Measurements from ENCODE around the gene KLC4.
A peak's percentile ranks its signal among the peaks of the same experiment; 100 is the strongest.

Gene KLC4

GRCh38 chr6:43093436-43094289 lies 34.2 kb downstream of the KLC4 start:
- TF ChIP-seq CTCF (IDR thresholded peaks at IDR 0.05) = no peak
- Histone ChIP-seq H3K9ac (no peak overlapping the region), H3K4me2 (ENCODE audit: low read length) (no peak overlapping the region), H2AFZ (peak overlapping the region; percentile 48), H3K79me2 (peaks cover 2% of the 10 kb centered on the region), H3K27ac (peak overlapping the region; percentile 51), H3K4me3 (ENCODE audit: low read depth, low read length) (no peak overlapping the region), H3K9me3 (ENCODE audit: control insufficient read depth, low read length) (no peaks in the 10 kb centered on the region), H3K36me3 (ENCODE audit: control insufficient read depth, insufficient read depth, low read length) (no peaks in the 10 kb centered on the region), H3K4me1 (peaks cover 39% of the 10 kb centered on the region), H3K27me3 (ENCODE audit: control insufficient read depth, insufficient read depth, low read length) (no peaks in the 10 kb centered on the region)

- no peak overlapping the region for H3K27ac ChIP-seq
- H3K9ac ChIP-seq = no peak overlapping the region
Observed at GRCh38 chr6:43095939-43096338, 36.5 kb downstream of the KLC4 start.

GRCh38 chr6:43096451-43097097 lies 37.1 kb downstream of the KLC4 start:
- no peaks in the 10 kb centered on the region for H3K27me3 ChIP-seq (ENCODE audit: control insufficient read depth, insufficient read depth, low read length)
- H3K79me2 ChIP-seq = peaks cover 4% of the 10 kb centered on the region
- TF ChIP-seq CTCF (IDR thresholded peaks at IDR 0.05) = no peak
- no peak overlapping the region for H3K4me3 ChIP-seq (ENCODE audit: low read depth, low read length)
- H3K27ac ChIP-seq = peak overlapping the region; percentile 73
- H3K36me3 ChIP-seq (ENCODE audit: control insufficient read depth, insufficient read depth, low read length) = no peaks in the 10 kb centered on the region
- H3K4me1 ChIP-seq = peaks cover 27% of the 10 kb centered on the region
- H3K4me2 ChIP-seq (ENCODE audit: low read length) = no peak overlapping the region
- no peak overlapping the region for H3K9ac ChIP-seq
- no peaks in the 10 kb centered on the region for H3K9me3 ChIP-seq (ENCODE audit: control insufficient read depth, low read length)
- H2AFZ ChIP-seq = peak overlapping the region; percentile 77

More at GRCh38 chr6:43095939-43096338, 36.5 kb downstream of the KLC4 start:
- Histone ChIP-seq H2AFZ (peak overlapping the region; percentile 77), H3K4me3 (ENCODE audit: low read depth, low read length) (no peak overlapping the region), H3K4me2 (ENCODE audit: low read length) (no peak overlapping the region), H3K9me3 (ENCODE audit: control insufficient read depth, low read length) (no peaks in the 10 kb centered on the region), H3K36me3 (ENCODE audit: control insufficient read depth, insufficient read depth, low read length) (no peaks in the 10 kb centered on the region), H3K4me1 (peaks cover 27% of the 10 kb centered on the region), H3K79me2 (peaks cover 3% of the 10 kb centered on the region), H3K27me3 (ENCODE audit: control insufficient read depth, insufficient read depth, low read length) (no peaks in the 10 kb centered on the region)
- TF ChIP-seq CTCF (IDR thresholded peaks at IDR 0.05) = no peak

- no peaks in the 10 kb centered on the region for H3K9me3 ChIP-seq (ENCODE audit: control insufficient read depth, low read length)
- peaks cover 27% of the 10 kb centered on the region for H3K4me1 ChIP-seq
- peak overlapping the region; percentile 77 for H2AFZ ChIP-seq
- H3K36me3 ChIP-seq (ENCODE audit: control insufficient read depth, insufficient read depth, low read length) = no peaks in the 10 kb centered on the region
- no peak overlapping the region for H3K4me3 ChIP-seq (ENCODE audit: low read depth, low read length)
- no peak overlapping the region for H3K4me2 ChIP-seq (ENCODE audit: low read length)
- no peak for TF ChIP-seq CTCF (IDR thresholded peaks at IDR 0.05)
- H3K79me2 ChIP-seq = peaks cover 6% of the 10 kb centered on the region
- H3K27ac ChIP-seq = peak overlapping the region; percentile 73
- H3K9ac ChIP-seq = no peak overlapping the region
- H3K27me3 ChIP-seq (ENCODE audit: control insufficient read depth, insufficient read depth, low read length) = no peaks in the 10 kb centered on the region
Observed at GRCh38 chr6:43097098-43097489, 37.7 kb downstream of the KLC4 start.
